ENCODE results near the gene PRR12. TPM values are rescaled to one million over a fixed set of nuclear protein-coding genes. Genes with fewer than 3 reads are reported as not detected.

The PRR12 gene
- 8.9 and 11.5 TPM in 2 replicates for total RNA-seq

GRCh38 chr19:49590971-49591730 lies at the start of gene PRR12:
Gene PRR12, plus strand, starts transcription at chr19:49591182. Its CDS starts 473 bp downstream, at chr19:49591655.
- Histone ChIP-seq H3K27me3 (ENCODE audit: control insufficient read depth, insufficient read depth, low read length) (no peaks in the 10 kb centered on the region), H3K36me3 (ENCODE audit: control insufficient read depth, insufficient read depth, low read length) (peaks cover 3% of the 10 kb centered on the region), H3K4me3 (ENCODE audit: low read depth, low read length) (peak within 1 kb of the TSS; percentile 52)
- DNase-seq (ENCODE audit: low read depth), result no peak
- TF ChIP-seq CTCF (IDR thresholded peaks at IDR 0.05; ENCODE audit: insufficient read depth, low read length, poor library complexity, severe bottlenecking), result no peak

GRCh38 chr19:49541914-49542313 lies 49.1 kb upstream of the PRR12 start:
- DNase-seq (ENCODE audit: low read depth), result no peak
- TF ChIP-seq CTCF (IDR thresholded peaks at IDR 0.05; ENCODE audit: insufficient read depth, low read length, poor library complexity, severe bottlenecking), result no peak
- H3K4me3 ChIP-seq (ENCODE audit: low read depth, low read length), result no peak overlapping the region
- no peaks in the 10 kb centered on the region for H3K36me3 ChIP-seq (ENCODE audit: control insufficient read depth, insufficient read depth, low read length)
- H3K27me3 ChIP-seq (ENCODE audit: control insufficient read depth, insufficient read depth, low read length), result no peaks in the 10 kb centered on the region

- no peaks in the 10 kb centered on the region for H3K36me3 ChIP-seq (ENCODE audit: control insufficient read depth, insufficient read depth, low read length)
- H3K4me3 ChIP-seq (ENCODE audit: low read depth, low read length), result no peak overlapping the region
- TF ChIP-seq CTCF (IDR thresholded peaks at IDR 0.05; ENCODE audit: insufficient read depth, low read length, poor library complexity, severe bottlenecking), result no peak
- H3K27me3 ChIP-seq (ENCODE audit: control insufficient read depth, insufficient read depth, low read length), result no peaks in the 10 kb centered on the region
- DNase-seq (ENCODE audit: low read depth), result no peak
These were observed 48.5 kb upstream of the PRR12 start for GRCh38 chr19:49542446-49542845.

- Histone ChIP-seq H3K36me3 (ENCODE audit: control insufficient read depth, insufficient read depth, low read length) (no peaks in the 10 kb centered on the region), H3K4me3 (ENCODE audit: low read depth, low read length) (no peak overlapping the region), H3K27me3 (ENCODE audit: control insufficient read depth, insufficient read depth, low read length) (no peaks in the 10 kb centered on the region)
- TF ChIP-seq CTCF (IDR thresholded peaks at IDR 0.05; ENCODE audit: insufficient read depth, low read length, poor library complexity, severe bottlenecking), result no peak
- DNase-seq (ENCODE audit: low read depth), result no peak
These were observed 48.0 kb upstream of the PRR12 start for GRCh38 chr19:49543032-49543431.

GRCh38 chr19:49544154-49544553 lies 46.8 kb upstream of the PRR12 start:
- Histone ChIP-seq H3K4me3 (ENCODE audit: low read depth, low read length) (no peak overlapping the region), H3K27me3 (ENCODE audit: control insufficient read depth, insufficient read depth, low read length) (no peaks in the 10 kb centered on the region), H3K36me3 (ENCODE audit: control insufficient read depth, insufficient read depth, low read length) (no peaks in the 10 kb centered on the region)
- DNase-seq (ENCODE audit: low read depth), result no peak
- no peak for TF ChIP-seq CTCF (IDR thresholded peaks at IDR 0.05; ENCODE audit: insufficient read depth, low read length, poor library complexity, severe bottlenecking)

Data from kidney epithelial cell (primary cell).